GM19467 (cell line): ENCODE measurements around the gene UNC13A.

ENCODE experiments used
- ATAC-seq: cut with Tn5 transposase; IDR thresholded peaks from one replicate; pipeline ENCODE4 v1.9.1; 2021; ENCODE audit warnings: mild to moderate bottlenecking, moderate library complexity; ENCODE audit not compliant: unreplicated experiment

The UNC13A gene

DNA sequence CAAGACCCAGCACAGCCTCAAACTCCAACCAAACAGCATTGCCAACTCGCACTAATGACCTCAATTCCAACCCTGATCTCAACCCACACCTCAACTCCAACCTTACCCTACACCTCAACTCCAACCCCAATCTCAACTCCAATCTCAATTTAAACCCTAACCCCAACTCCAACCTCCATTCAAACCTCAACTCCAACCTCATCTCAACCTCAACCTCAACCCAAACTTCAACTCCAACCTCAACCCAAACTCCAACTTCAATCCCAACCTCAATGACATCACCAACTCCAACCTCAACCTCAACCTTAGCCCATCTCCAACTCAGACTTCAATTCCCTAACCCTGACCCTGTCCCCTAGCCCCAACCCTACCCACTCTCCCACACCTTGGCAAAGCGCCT is 58.4 kb downstream of the UNC13A start:
- ATAC-seq: no peak

DNA sequence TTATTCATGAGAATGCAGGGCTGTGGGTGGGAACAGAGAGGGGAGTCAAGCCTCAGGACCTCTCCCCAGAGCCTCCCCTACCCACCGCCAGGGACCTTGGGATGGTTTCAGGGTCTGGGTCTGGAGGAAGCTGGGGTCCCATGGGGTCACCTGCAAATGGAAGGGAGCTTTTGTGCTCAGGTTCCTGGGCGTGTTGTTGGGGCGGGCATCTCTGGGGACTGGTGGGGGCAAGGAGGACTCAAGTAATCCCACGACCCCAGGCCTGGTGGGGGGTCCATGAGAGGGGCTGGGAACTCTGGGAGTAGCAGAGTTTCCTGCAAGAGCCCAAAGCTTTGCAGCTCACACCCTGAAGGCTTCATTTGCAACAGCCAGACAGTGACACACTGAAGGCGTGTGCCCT is 60.2 kb downstream of the UNC13A start:
- no peak for ATAC-seq

DNA sequence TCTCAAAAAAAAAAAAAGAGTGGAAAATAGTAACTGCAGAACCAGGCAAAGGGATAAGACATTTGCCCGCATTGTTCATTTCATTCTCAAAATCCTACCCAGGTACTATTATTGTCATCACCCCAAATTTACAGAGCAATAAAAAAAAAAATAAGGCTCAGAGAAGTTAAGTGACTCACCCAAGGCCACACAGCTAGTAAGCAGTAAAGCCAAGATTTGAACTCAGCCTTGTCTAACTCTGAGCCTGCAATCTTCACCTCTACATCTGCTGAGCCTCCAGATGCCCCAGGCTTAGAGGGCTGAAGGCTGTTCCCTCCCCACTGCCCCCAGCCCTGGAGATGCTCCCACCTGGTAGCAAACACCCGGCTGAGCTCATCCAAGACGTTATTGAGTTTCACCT is 61.0 kb downstream of the UNC13A start:
- no peak for ATAC-seq

DNA sequence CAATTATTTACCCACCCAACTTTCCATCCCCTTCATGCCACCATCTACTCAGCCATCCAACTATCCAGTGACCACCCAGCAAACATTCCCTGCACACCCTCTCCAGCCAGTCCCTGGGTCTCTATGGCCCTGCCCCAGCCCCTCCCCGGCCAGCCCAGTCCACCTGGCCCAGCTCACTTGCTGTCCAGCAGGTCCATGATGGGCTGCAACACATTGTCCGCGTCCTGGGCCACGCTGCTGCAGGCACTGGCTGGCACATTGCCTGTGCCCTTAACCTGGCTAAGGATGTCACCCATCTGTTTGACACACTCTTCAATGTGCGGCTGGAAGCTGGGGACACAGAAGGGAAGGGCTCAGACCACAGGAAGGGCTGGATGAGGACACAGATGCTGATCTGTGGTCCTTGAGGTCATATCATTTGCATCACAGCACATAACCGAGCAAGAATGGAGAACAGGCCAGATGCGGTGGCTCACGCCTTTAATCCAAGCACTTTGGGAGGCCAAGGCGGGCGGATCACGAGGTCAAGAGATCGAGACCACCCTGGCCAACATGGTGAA is 61.6 kb downstream of the UNC13A start:
- no peak for ATAC-seq

DNA sequence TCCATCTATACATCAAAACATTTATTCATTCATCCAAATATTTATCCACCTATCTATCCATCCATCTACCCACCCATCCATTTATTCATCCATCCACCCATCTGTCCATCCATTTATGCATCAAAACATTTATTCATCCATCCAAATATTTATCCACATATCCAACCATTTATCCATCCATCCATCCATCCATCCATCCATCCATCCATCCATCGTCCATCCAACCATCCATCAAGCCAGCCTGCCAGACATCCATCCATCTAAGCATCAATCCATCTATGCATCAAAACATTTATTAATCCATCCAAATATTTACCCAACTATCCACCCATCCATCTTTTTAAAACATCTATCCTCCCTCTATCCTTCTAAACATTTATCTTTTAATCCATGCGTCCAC is 62.2 kb downstream of the UNC13A start:
- ATAC-seq: no peak

DNA sequence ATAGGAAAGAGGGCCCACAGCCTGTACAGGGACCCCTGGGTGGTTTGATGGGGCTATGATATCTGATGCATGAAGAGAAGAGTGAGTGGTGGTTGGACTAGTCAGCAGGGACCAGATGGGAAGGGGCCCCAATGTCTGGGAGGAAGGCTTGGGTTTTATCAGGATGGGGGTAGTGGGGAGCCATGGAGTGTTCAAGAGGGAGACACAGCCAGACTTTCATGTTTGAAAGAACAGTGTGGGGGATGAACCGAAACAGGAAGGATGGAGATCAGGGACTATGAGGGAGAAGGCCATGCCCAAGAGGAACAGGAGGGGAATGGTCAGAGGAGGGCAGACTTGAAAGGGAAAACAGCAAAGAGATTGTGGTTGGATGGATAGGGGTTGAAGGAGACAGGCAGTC is 63.1 kb downstream of the UNC13A start:
- no peak for ATAC-seq

DNA sequence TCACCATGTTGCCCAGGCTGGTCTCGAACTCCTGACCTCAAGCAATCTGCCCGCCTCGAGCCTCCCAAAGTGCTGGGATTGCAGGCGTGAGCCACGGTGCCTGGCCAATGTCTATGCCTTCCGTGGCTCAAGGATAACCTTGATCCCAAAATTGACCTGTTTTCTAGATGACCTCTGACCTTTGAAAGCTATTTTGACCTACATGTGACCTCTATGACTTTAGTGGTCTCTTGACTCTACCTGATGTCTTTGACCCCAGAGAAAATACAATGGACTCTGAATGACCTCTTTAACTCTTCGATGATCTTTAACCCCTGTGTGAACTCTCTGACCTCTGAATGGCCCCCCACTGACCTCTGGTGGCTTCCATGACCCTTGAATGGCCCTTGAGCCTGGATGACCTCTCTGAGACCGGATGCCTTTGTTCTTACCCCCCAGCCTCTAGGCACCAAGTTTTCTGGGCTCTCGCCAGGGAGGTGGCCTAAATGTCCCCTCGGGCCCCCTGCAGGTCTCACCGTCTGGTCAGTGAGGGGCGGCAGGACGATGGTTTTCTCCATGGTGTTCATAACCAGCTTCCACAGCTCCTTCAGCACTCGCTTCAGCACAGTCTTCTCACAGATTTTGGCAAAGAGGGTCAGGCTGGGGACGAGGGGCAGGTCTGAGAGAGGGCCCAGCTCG is 63.7 kb downstream of the UNC13A start:
- no peak for ATAC-seq

DNA sequence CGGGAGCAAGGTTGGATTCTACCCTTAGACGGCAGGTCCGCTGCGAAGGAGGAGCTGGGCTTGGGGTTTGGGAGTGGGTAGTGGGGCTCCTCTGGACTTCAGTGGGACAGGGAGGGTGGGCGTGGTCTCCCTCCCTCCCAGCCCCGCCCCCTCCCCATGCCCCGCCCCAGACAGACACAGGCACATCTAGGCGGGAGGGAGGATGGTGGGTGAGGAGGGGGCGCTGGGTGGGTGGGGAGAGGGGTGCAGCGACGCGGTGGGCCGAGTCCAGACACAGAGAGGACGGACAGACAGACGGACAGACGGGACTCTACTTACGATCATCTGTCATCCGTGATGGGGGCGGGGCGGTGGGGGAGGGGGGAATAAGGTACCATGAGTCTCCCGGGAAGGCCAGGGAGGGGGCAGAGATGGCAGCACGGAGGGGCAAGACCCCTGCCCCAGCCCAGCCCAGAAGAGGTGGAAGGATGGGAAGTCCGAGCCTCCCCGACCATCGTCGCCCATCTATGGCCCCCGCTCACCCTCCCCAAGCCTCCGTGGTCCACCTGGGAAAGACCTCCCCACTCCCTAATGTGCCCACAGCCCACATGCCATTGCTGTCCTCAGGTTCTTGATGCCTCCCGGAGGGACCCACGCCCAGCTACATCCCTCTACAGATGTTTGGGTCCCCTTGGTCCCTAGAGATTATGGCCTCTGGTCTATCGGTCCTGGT is 64.8 kb downstream of the UNC13A start:
- ATAC-seq: no peak

DNA sequence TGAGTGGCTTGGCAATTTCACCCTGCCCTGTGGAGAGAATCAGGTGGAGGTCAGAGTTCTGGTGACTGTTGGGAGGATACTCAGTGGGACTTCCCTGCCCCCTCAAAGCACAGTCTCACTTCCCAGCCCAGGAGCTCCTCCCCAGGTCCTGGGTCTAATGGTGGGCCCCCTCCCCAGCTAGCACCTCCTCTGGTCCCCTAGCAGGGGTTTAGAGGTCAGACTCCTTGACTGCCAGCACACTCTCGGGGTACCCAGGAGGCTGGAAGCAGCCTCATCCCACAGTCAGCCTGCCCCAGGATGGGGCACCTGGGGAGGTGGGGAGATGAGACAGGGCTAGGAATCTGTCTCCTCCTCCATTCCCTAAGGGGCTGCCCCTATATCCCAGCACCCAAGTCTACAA is 67.5 kb downstream of the UNC13A start:
- no peak for ATAC-seq

DNA sequence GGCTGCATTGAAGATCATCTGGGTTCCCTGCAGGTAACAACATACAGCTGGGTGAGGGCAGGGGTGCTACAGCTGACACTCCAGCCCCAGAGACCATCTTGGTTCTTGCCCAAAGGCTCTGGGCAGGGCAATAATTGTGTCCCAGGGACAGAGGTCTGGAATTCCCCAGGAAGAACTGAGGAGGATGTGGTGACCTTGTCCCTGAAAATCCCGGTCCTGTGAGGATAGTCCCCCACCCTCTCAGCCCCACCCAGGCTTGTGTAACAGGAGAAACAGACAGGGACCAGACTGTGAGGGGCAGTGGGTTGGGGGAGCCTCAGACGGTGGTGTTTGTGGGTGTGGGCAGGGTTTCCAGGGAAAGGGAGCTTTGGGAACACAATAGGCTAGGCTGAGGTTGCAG is 69.2 kb downstream of the UNC13A start:
- no peak for ATAC-seq

DNA sequence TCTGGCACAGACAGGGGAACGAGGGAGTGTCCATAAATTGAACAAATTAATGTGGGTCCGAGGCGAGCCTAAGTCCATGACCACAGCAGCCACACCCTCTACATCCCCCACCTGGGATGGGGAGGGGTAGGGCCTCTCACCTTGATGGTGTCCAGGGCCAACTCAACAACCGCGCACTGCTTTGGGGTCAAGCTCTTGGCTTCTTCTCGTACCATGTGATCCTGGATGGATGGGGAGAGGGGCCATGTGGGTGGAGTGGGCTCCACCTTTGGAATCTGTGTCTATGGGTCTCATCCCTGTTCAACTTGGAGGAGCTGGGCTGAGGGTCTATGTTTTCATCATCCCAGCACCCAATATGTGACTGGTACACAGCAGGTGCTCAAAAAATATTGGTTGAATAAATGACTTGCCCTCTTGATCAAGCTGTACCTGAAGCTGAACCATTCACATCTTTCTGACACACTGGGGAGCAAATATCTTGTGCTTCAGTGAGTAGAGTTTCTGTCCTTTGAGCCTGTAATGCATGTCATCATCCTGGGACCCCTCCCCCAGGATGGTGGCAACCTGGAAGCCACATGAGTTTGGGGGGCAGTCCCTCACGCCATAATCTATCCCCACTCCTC is 69.8 kb downstream of the UNC13A start:
- ATAC-seq: no peak

DNA sequence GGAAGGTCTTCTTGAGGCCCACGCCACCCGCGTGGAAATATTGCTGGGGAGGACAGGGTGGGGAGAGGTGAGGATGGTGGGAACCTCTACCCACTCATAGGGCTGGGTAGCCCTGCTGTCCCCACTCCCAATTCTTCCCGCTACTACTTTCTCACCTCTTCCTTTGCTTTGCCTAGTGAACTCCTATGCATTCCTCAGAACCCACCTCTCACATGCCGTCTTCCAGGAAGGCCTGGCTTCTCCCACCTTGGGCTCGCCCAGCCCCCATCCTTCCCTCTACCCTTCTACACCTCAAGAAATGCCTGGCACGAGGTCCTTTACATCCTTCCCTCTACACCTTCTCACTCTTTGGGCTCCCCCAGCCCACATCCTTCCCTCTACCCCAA is 70.4 kb downstream of the UNC13A start:
- ATAC-seq: no peak

DNA sequence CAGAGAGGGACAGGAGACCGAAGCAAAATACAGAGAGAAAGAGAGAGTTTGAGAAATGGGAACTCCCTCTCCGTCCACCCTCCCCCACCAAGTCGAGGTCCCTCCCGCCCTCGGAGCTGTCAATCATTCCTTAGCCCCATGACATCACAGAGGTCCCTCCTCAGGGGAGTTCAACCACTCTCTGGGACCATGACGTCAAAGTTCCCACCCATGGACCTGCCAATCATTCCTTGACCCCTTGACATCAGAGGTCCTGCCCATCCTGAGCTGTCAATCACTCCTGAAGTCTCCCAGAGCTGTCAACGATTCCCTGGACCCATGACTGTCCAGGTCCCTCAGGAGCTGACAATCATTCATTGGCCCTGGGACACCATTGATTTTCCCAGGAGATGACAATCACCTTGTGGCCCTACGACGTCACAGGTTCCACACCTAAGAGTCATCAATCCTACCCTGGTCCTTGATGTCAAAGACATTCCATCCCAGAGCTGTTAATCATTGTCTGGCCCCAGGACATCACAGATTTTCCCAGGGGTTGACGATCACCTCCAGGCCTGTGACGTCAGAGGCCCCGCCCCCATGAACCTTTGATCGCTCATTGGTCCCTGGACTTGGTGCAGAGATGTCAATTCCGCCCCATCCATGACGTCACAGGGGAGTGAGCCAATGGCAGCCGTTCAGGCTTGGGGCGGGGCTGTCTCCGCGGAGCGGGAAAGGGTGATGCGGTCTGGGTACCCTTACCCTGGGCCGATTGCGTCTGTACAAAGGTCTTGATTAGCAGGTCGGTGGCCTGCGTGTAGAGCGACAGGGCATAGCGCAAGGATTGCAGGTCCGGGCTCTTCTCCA is 71.0 kb downstream of the UNC13A start:
- no peak for ATAC-seq

DNA sequence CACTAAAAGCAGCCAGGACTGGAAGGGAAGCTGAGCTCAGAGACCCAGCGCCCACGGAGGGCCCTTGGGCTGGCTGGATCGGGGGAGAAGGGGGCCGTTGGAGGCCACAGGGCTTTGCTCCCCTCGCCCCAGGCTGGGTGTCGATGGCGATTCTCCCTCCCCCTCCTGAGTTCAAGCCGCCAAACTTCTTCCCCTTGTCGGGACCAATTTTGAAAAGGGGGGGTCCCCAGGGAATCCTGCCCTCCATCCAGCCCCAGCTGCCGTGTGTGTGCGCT is 71.5 kb downstream of the UNC13A start:
- ATAC-seq: no peak

DNA sequence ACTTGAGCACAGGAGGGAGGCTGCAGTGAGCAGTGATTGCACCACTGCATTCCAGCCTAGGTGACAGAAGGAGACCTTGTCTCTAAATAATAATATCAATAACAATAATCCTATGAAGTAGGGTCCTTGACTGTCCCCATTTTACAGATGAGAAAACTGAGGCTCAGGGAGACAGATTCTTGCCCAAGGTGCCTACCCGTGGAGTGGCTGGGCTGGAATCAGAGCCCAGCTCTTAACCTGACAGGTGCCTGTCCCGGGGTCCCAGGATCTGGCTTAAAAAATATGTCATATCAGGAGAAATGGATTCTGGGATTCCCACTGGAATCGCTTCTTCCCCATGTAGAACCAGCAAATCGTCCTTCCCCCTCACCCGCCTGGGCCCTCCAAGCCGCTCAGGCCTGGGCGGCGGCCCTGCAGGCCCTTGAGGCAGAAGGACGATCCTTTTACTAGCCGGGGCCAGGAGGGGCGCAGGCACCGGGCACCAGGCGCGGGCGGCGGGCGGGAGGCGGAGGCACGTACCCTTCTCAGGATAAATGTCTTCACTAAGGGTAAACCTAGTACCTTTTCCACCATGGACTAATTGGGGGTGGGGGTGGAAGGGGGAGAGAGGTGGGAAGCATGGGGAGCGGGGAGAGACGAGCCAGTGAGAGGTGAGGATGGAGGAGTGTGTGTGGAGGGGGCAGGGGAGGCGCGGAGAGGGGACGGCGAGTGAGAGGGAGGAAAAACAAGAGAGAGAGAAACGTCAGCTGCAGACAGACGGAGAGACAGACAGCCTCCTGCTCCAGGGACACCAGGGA is 72.1 kb downstream of the UNC13A start:
- ATAC-seq: no peak

DNA sequence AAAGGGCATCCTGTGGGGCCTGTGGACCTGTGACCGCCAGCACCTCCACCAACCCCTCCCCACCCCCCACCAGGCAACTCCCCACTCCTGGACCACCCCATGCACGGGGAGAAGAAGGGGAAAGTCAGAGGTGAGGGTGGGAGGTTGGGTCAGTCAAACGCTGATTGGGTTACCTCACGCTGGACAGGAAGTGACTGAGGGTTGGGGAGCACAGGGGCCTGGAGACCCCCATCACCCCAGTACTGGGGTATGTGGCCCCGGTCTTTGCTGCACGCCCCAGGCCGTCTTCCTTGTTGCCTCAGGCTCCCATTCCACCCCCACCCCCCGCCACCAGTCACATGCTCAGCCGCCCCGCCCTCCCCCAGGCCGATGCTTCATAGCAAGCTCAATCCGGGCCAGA is 73.7 kb downstream of the UNC13A start:
- ATAC-seq: no peak

DNA sequence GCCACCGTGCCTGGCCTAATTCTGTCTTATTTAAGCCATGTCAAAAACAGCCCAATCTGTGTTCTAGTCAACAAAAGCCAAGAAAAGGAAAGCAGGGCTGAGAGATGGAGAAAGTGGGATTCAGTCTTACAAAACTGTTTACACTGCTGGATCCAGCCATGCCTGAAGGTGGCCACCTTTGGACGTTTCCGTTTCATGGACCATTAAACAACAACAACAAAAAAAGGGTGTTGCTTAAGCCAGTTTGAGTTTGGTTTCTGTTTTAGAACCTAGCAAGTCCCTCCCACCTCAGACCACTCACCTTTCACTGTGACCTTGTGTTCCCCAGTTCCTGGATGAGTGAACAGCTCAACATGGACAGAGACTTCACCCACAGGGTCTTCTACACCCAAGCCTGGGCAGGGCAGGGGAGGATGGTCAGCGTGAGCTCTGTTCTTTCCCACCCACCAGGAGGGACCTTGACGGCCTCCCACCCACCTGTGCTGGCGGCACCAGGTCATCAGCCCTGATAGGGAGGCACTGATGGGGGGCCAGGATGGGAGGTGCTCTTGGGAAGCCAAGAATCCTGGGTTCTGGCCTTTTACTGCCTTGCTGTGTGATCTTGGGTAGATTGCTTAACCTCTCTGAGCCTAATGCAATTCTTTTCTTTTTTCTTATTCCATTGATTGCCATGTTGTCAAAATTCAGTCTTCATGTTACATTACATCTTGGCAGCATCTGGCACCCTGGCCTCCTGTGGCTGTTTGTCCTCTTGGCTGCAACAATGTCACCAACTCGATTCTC is 76.5 kb downstream of the UNC13A start:
- no peak for ATAC-seq

DNA sequence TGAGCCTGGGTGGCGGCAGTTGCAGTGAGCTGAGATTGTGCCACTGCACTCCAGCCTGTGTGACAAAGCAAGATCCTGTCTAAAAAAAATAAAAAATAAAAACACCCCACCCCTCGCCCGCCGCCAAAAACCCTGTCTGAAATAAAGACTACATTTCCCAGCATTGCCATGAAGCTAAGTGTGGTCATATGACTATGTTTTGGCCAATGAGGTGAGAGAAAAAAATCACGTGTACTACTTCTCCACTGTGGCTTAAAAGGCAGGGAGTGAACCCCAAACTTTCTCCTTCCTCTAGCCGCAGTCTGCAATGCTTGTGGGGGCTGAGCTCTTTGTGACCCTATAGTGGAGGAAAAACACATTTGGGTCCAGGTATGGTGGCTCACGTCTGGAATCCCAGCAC is 77.8 kb downstream of the UNC13A start:
- ATAC-seq: no peak

DNA sequence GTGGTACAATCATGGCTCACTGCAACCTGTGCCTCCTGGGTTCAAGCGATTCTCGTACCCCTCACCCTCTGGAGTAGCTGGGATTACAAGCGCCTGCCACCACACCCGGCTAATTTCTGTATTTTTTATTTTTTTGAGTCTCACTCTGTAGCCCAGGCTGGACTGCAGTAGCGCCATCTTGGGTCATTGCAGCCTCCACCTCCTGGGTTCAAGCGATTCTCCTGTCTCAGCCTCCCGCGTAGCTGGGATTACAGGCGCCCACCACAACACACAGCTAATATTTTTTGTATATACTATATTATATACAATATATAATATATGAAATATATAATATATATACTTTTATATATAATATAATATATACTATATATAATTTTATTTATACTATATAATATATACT is 80.2 kb downstream of the UNC13A start:
- no peak for ATAC-seq
